ENCODE measurements around the gene SYNE1. TPM values are rescaled to one million over a fixed set of nuclear protein-coding genes. Genes with fewer than 3 reads are reported as not detected.

The SYNE1 gene
- total RNA-seq, 1 donor: 143 TPM

DNA sequence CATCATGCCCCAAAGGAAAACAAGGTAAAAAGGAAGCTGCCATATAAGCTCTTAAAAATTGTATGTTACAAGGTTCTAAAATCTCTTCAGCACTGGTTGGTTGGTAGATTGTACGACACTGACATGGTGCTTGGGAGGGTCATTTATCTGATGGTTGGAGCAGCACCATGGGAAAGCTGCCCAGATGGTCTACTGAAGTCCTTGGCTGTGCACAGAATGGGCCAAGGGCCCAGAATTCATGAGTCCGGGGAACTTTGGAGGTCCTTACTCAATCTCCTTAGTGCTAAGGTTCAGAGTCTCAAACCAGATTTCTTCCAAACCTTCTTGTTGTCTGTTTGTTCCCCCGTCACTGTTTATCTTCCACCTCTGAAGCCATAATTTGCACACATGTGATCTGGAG, 515.3 kb downstream of the SYNE1 start:
- no peak overlapping the region for H3K4me3 ChIP-seq (ENCODE audit: low read length)
- no peaks in the 10 kb centered on the region for H3K9me3 ChIP-seq (ENCODE audit: low read depth, low read length)
- no peaks in the 10 kb centered on the region for H3K4me1 ChIP-seq (ENCODE audit: insufficient read depth, low read length)
- no peaks in the 10 kb centered on the region for H3K27me3 ChIP-seq (ENCODE audit: insufficient read depth, low read length)

DNA sequence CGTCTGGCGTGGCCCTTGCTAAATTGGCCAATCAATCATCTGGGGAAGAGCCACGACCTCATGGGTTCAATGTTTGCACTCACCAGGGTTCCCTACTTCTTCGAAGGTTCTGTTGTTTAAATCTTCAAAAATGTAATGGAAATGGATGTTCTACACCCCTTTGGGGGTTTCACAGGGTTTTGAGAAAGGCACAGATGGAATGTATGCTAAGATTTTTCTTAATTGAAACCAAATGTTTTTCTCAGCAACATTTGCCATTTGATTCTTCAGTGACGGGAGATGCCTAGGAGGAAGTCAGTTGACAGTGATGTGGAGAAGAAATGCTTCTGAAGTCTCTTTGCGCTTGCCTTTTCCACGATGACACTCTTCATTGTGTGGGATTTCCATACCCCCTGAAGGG, 517.3 kb downstream of the SYNE1 start:
- no peaks in the 10 kb centered on the region for H3K4me1 ChIP-seq (ENCODE audit: insufficient read depth, low read length)
- no peaks in the 10 kb centered on the region for H3K27me3 ChIP-seq (ENCODE audit: insufficient read depth, low read length)
- no peaks in the 10 kb centered on the region for H3K9me3 ChIP-seq (ENCODE audit: low read depth, low read length)
- H3K4me3 ChIP-seq (ENCODE audit: low read length): no peak overlapping the region

DNA sequence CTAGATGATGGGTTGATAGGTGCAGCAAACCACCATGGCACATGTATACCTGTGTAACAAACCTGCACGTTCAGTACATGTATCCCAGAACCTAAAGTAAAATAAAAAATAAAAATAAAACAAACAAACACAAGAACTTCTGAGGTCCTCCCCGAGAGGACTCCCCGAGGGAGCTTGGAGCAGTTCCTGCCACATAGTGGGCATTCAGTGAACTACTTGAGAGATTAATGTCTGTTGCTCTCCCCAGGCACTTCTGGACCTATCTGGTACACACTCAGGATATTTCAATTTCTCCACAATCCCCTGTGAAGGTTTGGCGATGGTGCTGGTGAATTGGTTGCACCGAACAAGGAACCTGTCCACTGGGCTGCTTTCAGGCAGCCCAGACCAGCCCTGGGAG, 518.5 kb downstream of the SYNE1 start:
- H3K4me3 ChIP-seq (ENCODE audit: low read length): no peak overlapping the region
- no peaks in the 10 kb centered on the region for H3K4me1 ChIP-seq (ENCODE audit: insufficient read depth, low read length)
- no peaks in the 10 kb centered on the region for H3K9me3 ChIP-seq (ENCODE audit: low read depth, low read length)
- no peaks in the 10 kb centered on the region for H3K27me3 ChIP-seq (ENCODE audit: insufficient read depth, low read length)

DNA sequence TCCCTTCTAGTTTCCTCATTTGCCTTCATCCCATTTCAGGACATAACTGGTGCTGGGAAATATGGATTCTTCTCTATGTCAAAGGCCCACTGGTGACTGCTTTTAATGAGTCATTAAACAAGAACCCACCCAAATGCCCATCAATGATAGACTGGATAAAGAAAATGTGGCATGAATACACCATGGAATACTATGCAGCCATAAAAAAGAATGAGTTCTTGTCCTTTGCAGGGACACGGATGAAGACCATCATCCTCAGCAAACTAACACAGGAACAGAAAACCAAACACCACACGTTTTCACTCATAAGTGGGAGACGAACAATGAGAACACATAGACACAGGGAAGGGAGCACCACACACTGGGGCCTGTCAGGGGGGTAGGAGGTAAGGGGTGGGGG, 518.9 kb downstream of the SYNE1 start:
- H3K4me1 ChIP-seq (ENCODE audit: insufficient read depth, low read length): no peaks in the 10 kb centered on the region
- H3K9me3 ChIP-seq (ENCODE audit: low read depth, low read length): no peaks in the 10 kb centered on the region
- H3K27me3 ChIP-seq (ENCODE audit: insufficient read depth, low read length): no peaks in the 10 kb centered on the region
- H3K4me3 ChIP-seq (ENCODE audit: low read length): no peak overlapping the region

DNA sequence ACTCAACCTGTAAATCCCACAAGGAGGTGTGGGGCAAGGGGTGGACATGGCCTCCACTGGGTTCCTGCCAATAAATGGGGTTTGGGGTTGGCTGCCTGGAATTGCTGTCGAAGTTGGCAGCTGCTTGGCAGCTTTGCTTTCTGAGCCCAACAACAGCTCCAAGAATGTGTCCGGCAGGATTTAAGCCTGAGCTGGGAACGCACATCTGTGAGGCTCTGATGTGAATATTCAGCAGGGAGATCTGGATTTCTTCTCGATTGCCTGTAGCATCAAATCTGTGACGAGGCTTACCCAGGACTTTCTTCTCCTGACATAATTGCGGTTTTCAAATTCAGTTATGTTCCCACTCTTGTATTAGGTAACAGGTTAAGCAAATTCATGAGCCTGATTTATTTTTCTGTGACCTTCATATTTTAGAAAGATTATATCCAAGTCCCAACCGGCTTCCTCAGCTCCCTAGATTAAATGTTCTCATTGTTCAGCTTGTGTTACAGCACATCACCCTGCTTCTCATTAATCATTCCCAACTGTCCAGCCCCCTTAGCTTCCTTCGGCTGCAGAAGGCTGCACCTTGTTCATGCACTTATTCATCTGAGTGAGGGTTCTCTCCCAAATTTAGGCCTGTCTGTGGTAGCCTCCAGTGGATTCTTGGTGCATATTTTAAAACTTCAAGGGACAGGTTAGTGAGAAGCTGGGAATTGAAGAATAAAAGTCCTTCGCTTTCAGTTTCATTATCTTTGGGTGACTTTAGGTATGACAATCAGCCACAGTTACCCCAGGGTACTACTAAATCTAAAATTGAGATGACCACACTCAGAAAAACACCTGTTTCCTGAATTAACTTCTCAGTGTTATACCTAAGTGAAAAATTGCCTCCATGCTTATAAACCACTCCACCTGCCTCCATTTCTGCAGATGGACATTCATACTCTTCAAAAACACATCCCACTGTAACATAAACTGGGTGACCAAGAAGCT, 519.7 kb downstream of the SYNE1 start:
- no peaks in the 10 kb centered on the region for H3K9me3 ChIP-seq (ENCODE audit: low read depth, low read length)
- H3K4me1 ChIP-seq (ENCODE audit: insufficient read depth, low read length): no peaks in the 10 kb centered on the region
- H3K4me3 ChIP-seq (ENCODE audit: low read length): no peak overlapping the region
- no peaks in the 10 kb centered on the region for H3K27me3 ChIP-seq (ENCODE audit: insufficient read depth, low read length)

DNA sequence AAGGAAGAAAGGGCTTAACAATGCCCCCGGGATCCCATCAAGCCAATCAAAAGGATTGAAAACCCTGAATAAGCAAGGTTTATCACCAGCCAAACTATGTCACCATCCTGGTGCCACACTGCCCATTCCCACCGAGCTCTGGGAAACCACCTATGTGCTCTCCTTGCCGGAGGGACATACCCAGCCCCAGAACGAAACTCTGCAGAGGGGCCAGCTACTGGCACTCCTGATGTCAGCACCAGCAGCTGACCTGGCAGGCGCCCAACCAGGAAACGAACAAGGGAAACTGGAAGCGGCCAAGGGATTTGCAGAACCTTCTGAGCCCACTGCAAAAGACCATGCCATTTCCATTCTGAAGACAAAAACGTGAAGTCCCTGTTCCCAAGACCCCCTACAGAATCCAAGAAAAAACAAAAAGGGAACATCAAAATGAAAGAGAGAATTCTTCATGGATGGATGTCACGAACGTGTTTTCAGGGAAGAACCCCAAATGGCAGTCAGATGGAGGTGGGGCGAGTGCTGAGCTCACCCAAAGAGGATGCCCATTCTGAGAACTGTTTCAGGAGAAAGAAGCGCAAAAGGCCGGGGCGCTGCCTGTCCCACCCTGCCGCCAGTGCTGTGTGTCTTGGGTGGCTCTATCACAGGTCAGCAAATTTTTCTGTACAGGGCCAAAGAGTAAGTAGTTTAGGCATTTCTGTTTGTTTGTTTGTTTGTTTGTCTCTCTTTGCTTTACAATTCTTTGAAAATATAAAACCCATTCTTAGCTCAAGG, 524.5 kb downstream of the SYNE1 start:
- Histone ChIP-seq H3K4me1 (ENCODE audit: insufficient read depth, low read length) (no peaks in the 10 kb centered on the region), H3K27me3 (ENCODE audit: insufficient read depth, low read length) (no peaks in the 10 kb centered on the region), H3K4me3 (ENCODE audit: low read length) (no peak overlapping the region), H3K9me3 (ENCODE audit: low read depth, low read length) (no peaks in the 10 kb centered on the region)

DNA sequence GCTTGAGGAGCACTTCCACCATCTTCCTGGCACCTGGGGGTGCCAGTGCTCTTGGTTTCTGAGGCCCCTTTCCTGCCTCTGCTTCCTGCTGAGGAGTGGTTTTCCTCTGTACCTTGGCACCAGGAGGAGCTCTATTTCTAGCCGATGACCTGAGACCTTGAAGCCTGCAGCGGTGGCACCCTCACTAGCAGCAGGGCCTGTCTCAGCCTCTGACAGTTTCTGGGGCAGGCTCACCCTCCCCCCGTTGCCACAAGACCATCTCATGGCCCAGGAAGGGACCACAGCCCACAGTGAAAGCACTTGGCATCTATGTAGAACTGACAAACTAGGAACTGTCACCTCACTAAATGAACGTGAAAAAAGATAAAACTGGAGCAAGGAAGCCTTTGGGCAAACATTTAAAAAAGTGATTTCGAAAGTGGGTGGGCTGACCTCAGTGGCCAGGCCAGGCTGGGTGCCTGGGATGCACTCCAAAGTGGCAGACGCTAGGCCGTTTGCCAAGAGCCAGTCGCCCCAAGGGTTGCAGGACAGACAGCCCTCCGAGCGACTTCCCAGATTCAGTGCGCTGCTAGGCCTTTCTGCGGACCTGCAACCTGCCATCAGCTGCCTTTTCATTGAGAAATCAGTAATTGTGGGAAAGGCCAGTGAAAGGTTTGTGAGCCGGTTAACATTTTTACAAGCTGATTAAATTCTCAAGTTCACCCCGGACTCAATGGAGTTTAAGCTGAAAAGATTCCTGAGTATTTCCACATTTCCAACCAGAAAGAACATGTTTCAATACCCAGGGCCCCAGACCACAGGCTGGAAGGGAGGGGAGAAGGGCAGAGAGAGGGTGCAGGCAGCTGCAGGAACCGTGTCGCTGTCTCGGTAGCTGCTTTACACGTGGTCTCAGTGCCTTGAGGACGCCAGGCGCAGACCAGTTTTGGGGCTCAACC, 526.0 kb downstream of the SYNE1 start:
- no peaks in the 10 kb centered on the region for H3K9me3 ChIP-seq (ENCODE audit: low read depth, low read length)
- no peak overlapping the region for H3K4me3 ChIP-seq (ENCODE audit: low read length)
- no peaks in the 10 kb centered on the region for H3K27me3 ChIP-seq (ENCODE audit: insufficient read depth, low read length)
- H3K4me1 ChIP-seq (ENCODE audit: insufficient read depth, low read length): no peaks in the 10 kb centered on the region

DNA sequence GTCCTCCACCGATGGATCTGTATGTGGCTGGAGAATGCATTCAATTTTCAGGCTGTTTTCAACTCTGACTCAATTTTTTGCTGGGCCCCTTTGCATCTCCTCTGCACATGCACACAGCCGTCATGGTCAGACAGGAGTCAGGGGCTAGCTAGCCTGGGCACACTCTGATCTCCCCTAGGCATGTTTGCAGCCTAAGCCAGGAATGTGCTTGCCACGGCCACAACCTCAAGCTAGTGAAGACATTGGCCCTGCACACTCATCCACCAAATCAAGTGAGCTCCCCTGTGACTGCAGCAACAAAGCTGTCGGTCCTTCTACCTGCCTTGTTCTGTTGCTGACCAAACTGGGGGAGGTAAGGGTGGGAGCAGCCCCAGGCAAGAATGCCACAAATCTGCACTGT, 529.2 kb downstream of the SYNE1 start:
- Histone ChIP-seq H3K4me1 (ENCODE audit: insufficient read depth, low read length) (no peaks in the 10 kb centered on the region), H3K4me3 (ENCODE audit: low read length) (no peak overlapping the region), H3K9me3 (ENCODE audit: low read depth, low read length) (no peaks in the 10 kb centered on the region), H3K27me3 (ENCODE audit: insufficient read depth, low read length) (no peaks in the 10 kb centered on the region)

DNA sequence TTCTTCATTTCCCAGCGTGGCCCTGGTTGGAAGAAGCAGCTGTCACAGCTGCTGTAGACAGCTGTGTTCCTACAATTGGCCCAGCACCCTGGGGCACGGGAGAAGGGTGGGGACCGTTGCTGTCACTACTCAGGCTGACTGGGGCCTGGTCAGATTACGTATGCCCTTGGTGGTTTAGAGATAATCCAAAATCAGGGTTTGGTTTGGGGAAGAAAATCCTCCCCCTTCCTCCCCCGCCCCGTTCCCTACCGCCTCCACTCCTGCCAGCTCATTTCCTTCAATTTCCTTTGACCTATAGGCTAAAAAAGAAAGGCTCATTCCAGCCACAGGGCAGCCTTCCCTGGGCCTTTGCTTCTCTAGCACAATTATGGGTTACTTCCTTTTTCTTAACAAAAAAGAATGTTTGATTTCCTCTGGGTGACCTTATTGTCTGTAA, 537.0 kb downstream of the SYNE1 start:
- Histone ChIP-seq H3K9me3 (ENCODE audit: low read depth, low read length) (no peaks in the 10 kb centered on the region), H3K27me3 (ENCODE audit: insufficient read depth, low read length) (no peaks in the 10 kb centered on the region), H3K4me1 (ENCODE audit: insufficient read depth, low read length) (peaks cover 8% of the 10 kb centered on the region), H3K4me3 (ENCODE audit: low read length) (no peak overlapping the region)

DNA sequence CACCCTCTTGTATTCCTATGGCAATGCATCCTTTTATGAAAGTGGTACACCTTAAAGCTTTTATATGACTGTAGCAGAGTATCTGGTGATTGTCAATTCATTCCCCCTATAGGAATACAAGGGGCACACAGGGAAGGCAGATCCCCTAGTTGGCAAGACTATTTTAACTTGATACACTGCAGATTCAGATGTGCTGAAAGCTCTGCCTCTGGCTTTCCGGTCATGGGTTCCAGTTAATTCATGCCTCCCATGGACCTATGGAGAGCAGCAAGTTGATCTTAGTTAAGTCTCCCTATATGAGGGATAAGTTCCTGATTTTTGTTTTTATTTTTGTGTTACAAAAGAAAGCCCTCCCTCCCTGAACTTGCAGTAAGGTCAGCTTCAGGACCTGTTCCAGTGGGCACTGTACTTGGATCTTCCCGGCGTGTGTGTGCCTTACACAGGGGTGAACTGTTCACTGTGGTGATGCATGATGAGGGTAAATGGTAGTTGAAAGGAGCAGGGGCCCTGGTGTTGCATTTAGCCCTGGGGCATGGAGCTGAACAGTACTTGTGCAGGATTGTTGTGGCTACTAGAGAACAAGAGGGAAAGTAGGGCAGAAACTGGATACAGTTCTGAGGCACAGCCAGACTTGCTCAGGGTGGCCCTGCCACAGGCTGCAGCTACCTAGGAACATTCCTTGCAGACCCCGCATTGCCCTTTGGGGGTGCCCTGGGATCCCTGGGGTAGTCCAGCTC, 537.5 kb downstream of the SYNE1 start:
- no peaks in the 10 kb centered on the region for H3K27me3 ChIP-seq (ENCODE audit: insufficient read depth, low read length)
- peaks cover 8% of the 10 kb centered on the region for H3K4me1 ChIP-seq (ENCODE audit: insufficient read depth, low read length)
- H3K9me3 ChIP-seq (ENCODE audit: low read depth, low read length): no peaks in the 10 kb centered on the region
- H3K4me3 ChIP-seq (ENCODE audit: low read length): no peak overlapping the region

DNA sequence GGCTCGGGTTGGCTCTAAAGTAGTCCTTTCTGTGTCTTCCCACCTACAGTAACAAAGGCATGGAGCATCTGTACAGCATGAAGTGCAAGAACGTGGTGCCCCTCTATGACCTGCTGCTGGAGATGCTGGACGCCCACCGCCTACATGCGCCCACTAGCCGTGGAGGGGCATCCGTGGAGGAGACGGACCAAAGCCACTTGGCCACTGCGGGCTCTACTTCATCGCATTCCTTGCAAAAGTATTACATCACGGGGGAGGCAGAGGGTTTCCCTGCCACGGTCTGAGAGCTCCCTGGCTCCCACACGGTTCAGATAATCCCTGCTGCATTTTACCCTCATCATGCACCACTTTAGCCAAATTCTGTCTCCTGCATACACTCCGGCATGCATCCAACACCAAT, 538.5 kb downstream of the SYNE1 start:
- H3K9me3 ChIP-seq (ENCODE audit: low read depth, low read length): no peaks in the 10 kb centered on the region
- no peaks in the 10 kb centered on the region for H3K27me3 ChIP-seq (ENCODE audit: insufficient read depth, low read length)
- H3K4me3 ChIP-seq (ENCODE audit: low read length): no peak overlapping the region
- peaks cover 8% of the 10 kb centered on the region for H3K4me1 ChIP-seq (ENCODE audit: insufficient read depth, low read length)

DNA sequence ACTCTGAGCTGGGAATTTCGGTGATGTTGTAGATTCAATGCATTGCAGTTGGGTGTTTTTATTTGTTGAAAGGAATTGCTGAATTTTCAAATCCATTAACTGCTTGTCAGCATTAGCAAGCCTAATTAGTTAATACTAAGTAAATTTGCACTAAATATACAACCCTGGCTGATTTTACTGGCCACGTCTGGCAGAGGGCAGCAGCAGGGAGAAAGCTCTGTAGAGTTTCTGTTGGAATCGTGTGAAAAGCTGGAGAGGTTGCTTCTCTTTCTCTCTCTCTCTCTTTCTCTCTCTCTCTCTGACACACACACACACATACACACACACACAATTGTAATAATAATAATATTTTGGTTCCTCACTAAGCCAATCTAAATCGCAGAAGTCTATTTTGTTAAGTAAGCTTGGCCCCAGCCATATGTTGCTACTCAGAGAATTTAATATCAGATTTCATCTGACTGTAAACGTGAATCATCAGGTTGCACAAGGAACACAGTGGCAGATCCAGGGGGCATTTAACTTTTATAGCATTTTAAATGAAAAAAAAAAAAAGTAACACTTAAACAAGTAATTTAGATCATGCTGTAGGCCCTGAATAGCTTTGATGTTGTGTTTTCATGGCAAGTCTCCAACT, 540.2 kb downstream of the SYNE1 start:
- H3K4me3 ChIP-seq (ENCODE audit: low read length): no peak overlapping the region
- H3K9me3 ChIP-seq (ENCODE audit: low read depth, low read length): no peaks in the 10 kb centered on the region
- peaks cover 8% of the 10 kb centered on the region for H3K4me1 ChIP-seq (ENCODE audit: insufficient read depth, low read length)
- no peaks in the 10 kb centered on the region for H3K27me3 ChIP-seq (ENCODE audit: insufficient read depth, low read length)

DNA sequence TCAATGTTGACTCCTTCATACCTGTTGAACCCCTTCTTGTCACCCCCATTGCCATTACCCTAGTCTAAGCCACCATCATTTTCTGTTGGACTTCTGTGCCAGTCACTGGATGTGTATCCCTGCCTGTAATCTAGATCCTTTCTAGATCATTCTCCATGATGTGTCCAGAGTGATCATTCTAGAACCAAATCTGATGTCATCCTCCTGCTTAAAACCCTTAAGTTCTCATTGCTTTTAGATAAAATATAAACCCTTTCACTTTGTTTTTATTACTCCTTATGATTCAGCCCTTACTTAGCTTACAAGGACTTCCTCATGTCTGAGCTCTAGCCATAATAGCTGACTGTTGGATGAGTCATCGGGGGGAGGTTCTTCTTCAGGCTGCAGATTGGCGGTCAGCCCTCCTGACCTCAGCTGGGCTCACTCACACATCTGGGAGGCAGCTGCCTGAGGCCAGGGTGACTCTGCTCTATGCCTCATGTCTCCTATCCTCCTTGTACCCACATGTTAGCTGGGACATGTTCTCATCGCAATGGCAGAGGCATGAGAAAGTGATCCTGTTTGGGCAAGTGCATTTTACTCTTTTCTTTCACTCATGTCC, 542.1 kb downstream of the SYNE1 start:
- H3K27me3 ChIP-seq (ENCODE audit: insufficient read depth, low read length): no peaks in the 10 kb centered on the region
- H3K4me1 ChIP-seq (ENCODE audit: insufficient read depth, low read length): peaks cover 6% of the 10 kb centered on the region
- H3K9me3 ChIP-seq (ENCODE audit: low read depth, low read length): no peaks in the 10 kb centered on the region
- no peak overlapping the region for H3K4me3 ChIP-seq (ENCODE audit: low read length)

All from mononuclear cell (primary cell).